CD4-positive, alpha-beta T cell treated with Interleukin-21 for 1 hour (primary cell): ENCODE measurements around the gene PAPSS1.
"Not testable (repeated sequence)": the region's sequence is repeated elsewhere in the genome, so short reads cannot be mapped to it uniquely, and the experiment has no call there.

Experiments used
- DNase-seq: peaks from one replicate; pipeline ENCODE4 v3.0.0-alpha.2; 2020

The PAPSS1 gene

DNA sequence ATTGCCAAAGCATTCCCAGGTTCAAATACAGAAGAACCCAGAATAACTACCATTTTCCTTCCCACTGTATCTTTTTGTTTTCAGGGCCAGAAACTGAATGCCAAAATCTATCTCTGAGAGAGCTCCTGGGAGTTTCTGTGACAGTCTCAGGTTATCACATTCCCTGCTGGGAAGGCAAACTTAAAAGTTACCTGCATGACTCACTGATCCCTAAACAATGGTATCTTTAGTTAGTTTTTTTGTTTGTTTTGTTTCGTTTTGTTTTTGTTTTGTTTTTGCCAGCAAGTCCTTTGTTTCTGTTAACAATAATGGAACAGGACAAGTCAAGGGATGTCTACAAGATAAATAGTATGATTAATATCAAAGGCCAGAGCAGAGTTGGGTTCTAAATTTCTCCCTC lies 34.3 kb downstream of the PAPSS1 start:
- no peak for DNase-seq

DNA sequence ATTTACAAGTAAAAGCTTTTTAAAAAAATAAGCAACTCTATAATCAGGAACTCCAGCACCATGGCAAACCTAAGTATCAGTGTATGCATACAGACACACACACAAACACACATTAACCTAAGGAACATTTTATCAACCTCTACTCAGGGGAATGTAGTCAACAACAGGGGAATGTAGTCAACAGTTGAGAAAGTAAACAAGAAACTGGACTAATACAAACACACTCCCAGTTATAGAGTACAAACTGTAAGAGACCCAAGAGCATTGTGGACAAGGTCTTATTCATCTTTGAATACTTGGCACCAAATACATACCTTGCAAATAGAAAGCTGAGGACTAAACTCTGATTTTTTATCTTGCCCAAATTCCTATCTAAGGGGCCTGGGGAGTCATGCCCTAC lies 36.2 kb downstream of the PAPSS1 start:
- DNase-seq, result no peak

DNA sequence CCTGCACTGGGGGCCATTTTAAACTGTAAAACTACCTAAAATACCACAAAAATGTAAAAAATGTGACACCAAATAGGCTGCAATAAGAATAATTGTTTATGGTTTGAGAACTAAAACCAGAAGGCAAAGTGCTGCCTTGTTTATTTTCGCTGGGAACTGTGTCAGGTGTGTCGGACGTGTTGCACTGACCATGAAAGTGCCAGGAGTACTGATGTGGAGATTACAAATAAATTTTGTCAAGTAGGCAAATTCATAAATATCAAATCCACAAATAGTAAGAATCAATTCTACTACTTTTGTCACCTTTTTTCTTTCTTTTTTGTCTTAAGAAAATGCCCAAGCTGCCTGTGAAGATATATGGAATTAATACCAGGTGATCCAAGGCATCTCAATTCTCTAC lies 37.7 kb downstream of the PAPSS1 start:
- no peak for DNase-seq

DNA sequence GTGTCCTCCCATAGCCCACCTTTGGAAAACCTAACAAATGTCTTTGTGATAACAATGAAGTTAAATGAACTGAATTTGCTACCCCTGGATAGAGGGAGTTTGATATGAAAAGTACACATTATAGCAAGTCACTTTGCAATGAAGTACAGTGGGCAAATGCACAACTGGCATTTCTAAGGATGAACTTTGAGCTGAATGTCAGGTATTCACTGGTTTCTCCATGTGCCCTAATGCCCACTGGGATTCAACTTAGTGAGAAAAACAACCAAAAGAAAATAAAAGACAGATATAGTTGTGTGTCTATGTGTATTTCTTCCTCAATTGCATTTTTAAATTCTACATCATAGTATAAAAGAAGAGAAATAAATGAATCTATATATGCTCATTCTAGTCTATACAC lies 51.0 kb downstream of the PAPSS1 start:
- no peak for DNase-seq

DNA sequence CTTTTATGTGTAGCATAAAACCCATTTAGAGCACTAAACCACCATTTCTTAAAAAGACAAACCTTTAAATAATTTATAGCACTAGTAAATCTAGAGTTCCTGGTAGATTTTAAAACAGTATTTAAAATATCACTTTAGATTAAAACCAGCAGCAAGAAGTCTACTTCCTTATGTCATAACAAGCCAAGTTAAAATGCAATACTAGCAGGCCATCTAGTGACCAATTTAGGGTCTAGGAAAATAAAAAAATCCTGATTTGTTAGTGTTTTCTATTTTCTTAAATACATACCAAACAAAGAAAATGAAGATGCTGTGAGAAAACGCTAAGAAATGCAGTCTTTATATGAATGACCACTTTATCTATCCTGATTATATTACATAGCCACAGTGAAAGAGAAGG lies 53.9 kb downstream of the PAPSS1 start:
- no peak for DNase-seq

DNA sequence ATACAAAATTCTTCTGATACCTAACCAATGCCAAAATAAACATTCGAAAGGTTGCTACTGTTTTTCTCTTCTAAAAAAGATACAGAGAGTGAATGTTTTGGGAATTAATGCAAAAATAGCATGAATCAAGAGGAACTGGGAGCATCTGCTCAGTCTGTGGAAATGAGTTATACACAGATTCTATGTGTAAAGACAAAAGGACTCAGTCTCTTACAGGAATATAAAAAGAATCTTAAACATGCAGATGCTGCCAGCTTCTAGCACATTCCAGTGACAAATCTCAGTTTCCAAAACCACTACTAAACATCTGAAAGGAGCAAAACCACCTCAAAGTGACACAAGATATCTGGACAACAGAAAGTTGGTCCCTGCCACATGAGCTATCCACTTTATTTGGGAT lies 55.0 kb downstream of the PAPSS1 start:
- DNase-seq, result no peak

DNA sequence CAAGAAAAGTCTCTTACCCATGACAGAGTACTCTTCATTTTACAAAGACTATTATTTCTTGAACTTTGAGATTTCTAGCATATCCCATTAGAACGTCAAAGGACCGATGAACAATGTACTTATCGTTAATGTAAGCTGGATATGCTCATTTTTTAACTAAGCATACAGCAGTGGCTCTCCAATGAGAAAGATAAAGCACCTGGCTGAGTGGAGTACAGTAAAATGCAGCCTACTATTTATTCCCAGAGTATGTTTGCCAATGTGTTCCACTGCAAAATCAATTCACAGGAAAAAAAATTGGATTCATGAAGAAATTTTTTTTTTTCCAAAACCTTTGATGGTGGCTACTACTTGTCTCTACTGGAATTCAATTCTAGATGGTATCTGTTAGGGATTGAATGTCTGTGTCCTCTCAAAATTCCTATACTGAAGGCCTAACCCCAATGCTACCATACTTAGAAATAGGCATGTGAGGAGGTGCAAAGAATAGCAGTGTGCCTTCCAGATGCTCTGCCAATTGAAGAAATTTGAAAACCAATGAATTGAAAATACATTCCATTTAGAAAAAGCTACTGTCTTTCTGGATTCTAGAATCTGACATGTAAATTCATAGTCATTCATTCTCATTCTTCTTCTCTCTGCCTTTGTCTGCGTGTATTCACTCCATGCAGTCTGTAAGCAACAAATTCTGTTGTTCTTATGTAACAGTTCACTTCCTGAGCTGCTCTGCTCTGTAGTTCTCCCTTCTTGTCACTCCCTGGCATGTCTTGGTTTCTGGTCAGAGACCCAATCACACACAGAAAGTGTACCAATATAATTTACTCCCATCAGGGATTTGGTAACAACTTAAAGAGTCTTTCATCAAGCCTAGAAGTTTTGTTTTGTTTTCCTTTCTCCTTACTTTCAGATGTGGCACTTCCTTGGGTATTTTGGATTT lies 61.4 kb downstream of the PAPSS1 start:
- no peak for DNase-seq

DNA sequence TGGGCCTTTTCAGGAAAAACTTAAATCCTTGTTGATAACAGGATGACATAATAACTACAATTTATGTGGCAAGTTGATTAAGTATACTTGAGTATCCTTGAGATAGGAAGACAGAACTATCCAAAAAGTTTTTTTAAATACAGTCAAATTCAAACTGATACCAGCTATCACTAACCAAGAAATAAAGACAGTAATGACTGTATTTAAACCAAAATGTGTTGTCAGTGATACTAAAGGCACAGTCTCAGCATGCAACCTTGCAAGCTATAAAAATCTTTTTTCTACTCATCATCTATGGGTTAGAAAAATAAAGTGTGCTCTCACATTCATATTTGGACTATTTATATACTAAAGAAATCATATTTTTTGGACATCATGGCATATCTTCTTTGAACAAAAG lies 64.7 kb downstream of the PAPSS1 start:
- DNase-seq, result no peak

DNA sequence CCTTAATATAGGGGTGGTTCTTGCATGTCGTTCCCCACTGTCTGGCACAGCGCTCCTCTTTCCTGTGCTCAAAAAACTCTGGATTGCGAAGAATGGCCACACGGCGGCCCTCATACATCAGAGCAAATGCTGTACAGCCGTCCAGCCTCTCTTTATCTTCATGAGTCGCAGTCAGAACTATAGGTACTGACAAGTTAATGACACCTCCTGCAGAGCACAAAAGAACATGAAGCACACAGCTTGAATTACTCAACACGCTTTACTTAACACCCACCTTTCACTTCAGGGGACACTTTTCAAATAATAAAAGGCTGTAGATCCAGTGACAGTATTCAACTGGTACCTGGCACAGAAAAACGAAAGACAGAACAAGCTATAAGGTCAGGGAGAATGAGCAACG lies 65.3 kb downstream of the PAPSS1 start:
- DNase-seq, result no peak

DNA sequence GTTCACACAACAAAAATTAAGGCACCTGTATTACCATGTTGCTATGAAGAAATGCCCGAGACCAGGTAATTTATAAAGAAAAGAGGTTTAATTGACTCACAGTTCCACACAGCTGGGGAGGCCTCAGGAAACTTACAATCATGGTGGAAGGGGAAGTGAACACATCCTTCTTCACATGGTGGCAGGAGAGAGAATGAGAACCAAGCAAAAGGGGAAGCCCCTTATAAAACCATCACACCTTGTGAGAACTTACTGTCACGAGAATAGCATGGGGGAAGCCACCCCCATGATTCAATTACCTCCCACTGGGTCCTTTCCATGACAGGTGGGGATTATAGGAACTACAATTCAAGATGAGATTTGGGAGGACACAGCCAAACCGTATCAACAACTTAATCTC lies 68.6 kb downstream of the PAPSS1 start:
- DNase-seq, result not testable (repeated sequence)

DNA sequence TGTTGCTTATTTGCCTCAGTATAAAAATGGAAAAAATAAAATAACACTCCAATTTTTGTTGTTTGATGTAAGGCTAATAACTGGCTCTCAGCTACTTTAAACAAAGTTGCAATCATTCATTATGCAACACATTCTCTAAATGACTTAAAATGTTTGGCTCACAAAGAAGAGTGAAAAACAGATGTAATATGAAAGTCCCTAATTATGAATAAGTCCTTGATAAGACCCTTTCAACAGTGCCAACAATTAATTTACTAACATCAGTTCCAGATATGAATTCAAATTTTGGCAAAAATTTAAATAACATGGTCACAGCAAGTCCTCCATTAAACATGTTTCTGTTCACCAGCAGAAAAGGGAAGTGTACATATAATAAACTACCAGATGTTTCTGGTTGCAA lies 69.8 kb downstream of the PAPSS1 start:
- no peak for DNase-seq

DNA sequence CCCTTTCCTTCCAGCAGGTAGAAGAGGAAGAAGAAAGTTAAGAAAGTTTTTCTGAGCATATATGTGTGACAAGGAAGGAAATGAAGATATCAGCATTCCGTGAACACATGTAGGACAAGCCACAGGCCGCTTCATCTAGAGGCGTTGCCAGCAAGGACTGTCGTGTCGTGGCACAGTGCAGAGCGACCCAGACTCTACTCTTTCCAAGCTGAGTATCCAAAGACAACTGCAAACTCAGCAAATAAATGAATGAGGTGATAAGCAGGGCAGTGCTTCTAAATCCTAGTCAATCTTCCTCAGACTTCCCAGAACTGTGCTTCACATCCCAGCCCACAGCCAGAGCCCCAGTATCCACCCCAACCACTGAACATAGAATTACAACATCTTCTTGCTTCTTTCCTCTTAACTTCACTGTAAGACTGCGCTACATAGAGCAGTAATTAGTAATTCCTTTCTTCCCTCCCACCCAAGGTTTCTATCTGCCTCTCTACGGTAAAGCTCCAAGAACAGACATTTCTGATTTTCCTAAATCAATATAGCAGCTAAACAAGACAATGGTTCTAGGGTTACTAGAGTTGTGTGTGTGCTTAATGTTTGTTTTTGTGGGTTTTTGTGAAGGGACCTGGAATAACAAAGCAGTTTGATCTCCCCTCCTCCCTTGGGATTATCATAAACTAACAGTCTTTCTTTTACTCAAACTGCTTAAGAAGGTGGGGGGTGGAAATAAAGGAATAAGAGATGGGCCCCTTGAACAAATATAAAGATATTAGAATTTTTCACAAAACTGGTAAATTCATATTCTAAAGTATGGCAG lies 71.6 kb downstream of the PAPSS1 start:
- DNase-seq, result no peak

DNA sequence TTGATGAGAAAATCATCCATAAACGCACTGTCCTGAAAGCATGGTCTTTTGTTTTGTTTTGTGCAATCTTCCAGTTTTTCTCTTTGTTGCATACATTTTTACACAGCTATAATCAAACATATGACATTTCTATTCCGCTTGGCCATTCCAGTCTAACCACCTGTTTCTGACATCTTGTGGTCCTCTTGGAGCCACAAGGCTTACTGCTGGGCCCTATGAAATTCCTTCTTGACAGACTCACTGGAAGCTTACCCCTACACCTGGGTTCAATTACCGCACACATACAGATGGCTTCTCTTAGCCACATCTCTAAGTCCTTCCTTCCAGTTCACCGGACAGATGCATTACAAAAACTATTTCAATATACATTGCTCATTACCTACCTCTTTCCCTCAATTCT lies 72.4 kb downstream of the PAPSS1 start:
- no peak for DNase-seq

DNA sequence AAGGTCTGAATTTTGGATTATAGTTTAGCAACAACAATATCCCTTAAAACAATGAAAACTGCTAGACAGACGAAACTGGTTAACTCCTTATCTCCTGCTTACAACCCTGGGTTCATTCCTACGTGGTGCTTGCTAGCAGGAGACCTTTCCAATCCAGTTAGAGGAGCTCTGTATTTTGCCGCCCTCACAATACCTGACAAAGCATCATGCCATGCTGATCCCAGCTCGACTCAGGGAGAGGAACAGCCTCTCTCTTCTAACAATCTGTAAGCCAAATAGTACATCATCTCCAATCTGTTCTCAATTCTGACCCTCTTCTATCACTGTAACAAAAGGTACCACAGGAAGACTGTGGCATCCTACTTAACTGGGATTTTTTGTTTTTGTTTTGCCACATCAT lies 74.4 kb downstream of the PAPSS1 start:
- DNase-seq, result no peak

DNA sequence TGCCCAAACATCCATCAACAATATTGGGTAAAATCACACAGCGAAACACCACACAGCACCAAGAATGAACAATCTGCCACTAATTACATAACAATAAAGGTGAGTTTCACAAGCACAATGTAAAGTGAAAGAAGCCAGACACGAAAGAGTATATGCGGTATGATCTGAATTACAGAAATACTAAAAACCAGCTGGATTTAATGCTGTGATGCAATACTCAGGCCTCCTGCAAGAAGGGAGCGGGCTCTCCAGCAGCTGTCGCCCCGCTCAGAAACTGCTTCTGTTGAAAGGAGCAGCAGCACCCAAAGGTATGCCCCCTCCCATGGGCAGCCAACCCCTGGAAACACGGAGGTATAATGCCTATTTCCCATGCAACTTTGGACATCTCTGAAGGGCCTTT lies 77.0 kb downstream of the PAPSS1 start:
- no peak for DNase-seq

DNA sequence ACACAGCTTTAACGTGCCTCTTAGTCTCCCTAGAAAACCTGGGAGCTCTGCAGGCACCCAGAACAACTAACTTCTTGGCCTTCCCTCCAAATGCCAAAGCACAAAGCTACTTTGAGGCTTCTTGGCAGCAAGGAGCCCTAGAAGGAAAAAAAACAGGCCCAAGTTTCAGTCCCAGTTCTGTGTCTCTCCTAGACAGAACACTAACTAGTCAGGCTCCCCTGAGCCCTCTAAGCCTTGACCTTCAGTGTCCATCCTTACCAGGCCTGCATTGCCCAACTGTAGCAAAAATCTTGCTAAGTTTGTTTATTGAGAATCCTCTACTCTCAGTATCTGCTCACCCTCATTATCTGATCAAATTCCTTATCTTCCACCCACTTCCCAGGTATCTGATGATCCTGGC lies 79.2 kb downstream of the PAPSS1 start:
- DNase-seq, result no peak

DNA sequence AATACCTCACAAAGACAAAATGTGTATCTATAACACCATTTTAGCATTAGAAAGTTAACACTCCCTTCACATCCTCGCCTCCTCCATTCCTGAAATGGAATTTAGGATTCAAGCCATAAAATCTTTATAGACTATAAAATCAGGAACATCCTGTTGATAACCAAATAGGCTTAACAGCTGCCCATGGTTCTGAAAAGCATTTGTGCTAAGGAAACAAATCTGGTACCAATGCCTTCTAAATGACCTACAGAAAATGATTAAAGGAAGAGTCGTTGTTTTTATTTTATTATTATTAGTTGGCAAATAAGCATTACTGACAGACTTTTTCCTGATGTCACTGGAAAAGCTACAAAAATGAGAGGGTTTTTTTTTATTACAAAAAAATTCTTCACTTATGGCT lies 79.8 kb downstream of the PAPSS1 start:
- no peak for DNase-seq

DNA sequence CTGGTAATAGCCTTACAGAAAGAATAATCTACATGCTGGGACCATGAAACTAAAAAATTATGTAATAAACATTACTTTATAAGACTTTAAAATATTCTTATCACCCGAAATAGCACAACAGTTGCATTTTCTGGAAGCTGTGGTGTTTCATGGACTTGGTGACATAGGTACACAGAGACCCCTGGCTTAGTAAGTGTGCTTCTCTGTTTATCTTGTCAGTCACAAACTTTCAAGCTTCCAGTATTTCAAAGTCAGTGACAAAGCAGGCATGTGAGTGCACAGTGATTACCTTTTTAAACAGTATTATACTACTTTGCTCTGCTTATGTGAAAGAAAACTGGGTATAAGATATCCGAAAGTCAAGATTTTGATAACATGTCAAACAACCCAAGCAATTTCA lies 84.3 kb downstream of the PAPSS1 start:
- DNase-seq, result no peak

DNA sequence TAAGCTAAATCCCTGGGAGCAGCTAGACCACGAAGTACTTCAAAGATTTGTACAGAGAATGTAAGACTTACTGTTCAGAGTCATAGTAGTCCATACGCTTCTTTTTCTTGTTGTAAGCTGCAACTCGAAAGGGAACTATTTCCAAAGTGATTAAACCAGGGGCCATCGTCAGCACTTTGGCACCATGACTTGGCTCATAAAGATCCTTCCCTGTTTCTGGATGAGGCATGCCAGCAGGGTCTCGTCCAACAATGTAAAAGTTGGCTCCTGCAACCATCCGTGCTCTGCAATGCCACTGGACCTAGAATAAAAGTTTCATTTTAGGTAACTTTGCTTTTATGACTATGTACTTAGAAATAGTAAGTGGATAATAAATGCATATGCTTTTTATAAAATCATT lies 88.5 kb downstream of the PAPSS1 start:
- no peak for DNase-seq

DNA sequence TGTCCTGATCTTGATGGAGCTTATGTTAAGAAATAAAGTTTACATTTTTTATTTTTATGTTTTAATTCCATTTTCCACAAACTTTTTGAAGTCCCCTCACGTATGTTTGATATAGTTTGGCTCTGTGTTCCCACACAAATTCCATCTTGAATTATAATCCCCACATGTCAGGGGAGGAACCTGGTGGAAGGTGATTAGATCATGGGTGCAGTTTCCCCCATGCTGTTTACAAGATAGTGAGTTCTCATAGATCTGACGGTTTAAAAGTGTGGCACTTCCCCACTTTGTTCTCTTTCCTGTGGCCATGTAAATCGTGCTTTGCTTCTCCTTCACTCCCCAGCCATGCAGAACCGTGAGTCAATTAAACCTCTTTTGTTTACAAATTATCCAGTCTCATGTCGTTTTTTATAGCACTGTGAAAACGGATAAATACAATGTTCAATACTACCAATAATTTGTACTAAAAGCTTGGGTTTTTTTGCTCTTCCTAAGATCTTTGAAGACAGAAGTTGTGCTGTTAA lies 89.8 kb downstream of the PAPSS1 start:
- DNase-seq, result no peak

DNA sequence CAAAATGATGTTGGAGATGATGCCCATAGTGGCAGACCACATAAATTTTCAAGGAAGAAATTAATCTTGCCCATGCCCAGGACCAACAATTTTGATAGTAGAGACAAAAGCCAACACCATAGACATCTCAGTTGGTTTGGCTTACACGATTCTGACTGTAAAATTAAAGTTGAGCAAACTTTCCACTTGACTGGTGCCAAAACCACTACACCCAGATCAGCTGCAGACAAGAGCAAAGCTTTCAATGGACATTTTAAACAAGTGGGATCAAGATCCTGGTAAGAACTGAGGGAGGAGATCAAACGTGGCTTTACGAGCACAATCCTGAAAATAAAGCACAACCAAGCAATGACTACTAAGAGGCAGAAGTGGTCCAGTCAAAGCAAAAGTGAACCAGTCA lies 90.7 kb downstream of the PAPSS1 start:
- no peak for DNase-seq

DNA sequence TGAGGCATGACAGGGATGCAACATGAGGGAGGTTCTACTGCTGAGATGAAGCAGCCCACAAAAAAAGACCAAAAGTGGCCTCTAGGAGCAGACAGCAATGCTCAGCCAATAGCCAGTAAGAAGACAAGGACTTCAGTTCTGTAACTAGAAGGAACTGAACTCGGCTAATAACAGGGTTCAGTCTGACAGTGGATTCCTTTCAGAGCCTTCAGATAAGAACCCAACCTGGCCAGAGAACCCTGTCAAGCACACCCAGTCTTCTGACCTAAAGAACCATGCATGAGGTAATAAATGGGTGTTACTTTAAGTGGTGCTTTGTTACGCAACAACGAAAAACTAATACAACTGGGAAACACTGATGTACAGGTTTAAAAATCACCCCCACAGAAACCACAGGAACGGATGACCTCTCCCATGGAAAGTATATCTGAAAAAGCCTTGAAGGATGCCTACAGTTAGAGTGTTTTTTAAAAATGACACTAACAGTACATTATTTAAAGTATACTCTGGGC lies 94.6 kb downstream of the PAPSS1 start:
- no peak for DNase-seq

DNA sequence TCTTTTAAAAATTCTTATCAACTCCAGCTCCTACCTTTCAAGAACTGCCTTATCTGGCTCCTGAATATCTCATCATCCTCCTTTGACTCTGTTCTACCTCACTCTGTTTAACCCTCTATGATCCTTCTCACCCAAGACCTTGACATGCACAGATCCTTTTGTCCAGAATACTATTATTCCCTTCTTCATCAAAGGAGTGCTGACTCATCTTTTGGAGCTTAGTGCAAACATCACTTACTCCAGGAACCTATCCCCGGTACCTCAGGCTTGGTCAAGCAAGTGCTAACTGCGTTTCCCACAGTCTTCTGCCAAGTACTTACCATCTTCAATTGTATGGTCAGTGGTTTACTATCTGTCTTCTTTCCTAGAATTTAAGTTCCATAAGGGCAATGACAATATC lies 96.0 kb downstream of the PAPSS1 start:
- DNase-seq, result no peak

DNA sequence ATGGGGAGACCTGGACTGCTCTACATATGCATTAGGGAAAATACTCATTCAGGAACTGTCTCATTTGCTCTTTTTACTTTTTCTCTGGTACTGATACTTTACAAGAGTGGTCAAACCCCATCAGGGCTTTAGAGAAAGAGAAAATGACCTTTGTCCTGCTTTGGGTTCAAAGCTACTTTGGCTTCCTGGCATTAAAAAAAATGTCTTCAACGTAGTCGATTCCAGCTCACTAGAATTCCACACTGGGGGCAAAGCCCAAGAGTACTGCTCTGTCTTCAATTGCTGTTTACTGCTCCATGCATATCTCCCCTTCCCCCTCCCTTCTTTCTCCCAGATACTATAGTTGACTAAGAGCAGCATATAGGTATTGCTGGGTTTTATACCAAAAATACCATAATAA lies 98.0 kb downstream of the PAPSS1 start:
- no peak for DNase-seq
